HepG2 (cell line): ENCODE data around the gene ZNF764. TPM values are rescaled to one million over a fixed set of nuclear protein-coding genes. Genes with fewer than 3 reads are reported as not detected.
"Not testable (repeated sequence)": the region's sequence is repeated elsewhere in the genome, so short reads cannot be mapped to it uniquely, and the experiment has no call there.

Experiments
- CAMTA2 ChIP-seq: sonication (generic); formaldehyde crosslinking; IDR thresholded peaks from 2 replicates; pipeline ENCODE4 v1.4.0; 2020; ENCODE audit warnings: mild to moderate bottlenecking, missing genetic modification reagents, borderline replicate concordance
- CEBPG ChIP-seq: IDR thresholded peaks from 2 replicates; pipeline ENCODE4 v1.6.1; 2016
- ELF4 ChIP-seq: sonication (generic); formaldehyde crosslinking; IDR thresholded peaks from 2 replicates; pipeline ENCODE4 v1.5.0; 2020; ENCODE audit warnings: missing genetic modification reagents, mild to moderate bottlenecking, moderate library complexity, borderline replicate concordance
- ERF ChIP-seq: IDR thresholded peaks from 2 replicates; pipeline ENCODE4 v1.6.1; 2018; ENCODE audit warnings: missing biosample characterization, missing genetic modification reagents
- GMEB1 ChIP-seq: sonication (generic); formaldehyde crosslinking; IDR thresholded peaks from 2 replicates; pipeline ENCODE4 v1.5.1; 2020; ENCODE audit warnings: missing genetic modification reagents, mild to moderate bottlenecking, borderline replicate concordance
- KDM1A ChIP-seq: IDR thresholded peaks from 2 replicates; pipeline ENCODE4 v1.6.1; 2016; ENCODE audit warnings: missing compliant biosample characterization
- LCORL ChIP-seq, 2 experiments: fragments of 450-650 bp in 1 of 2; sonication (generic) in 1 of 2; formaldehyde crosslinking in 1 of 2; IDR thresholded peaks; 2 replicates each; pipeline versions ENCODE4 v1.5.0 to v1.6.1; 2017 to 2020; ENCODE audit warnings: antibody characterized with exemption in 1 of 2, missing genetic modification reagents in 1 of 2
- MEF2D ChIP-seq: sonication (generic); formaldehyde crosslinking; IDR thresholded peaks from 2 replicates; pipeline ENCODE4 v1.5.1; 2020; ENCODE audit warnings: mild to moderate bottlenecking, missing genetic modification reagents
- MIXL1 ChIP-seq: IDR thresholded peaks from 2 replicates; pipeline ENCODE4 v1.6.1; 2016
- NCOA1 ChIP-seq: sonication (generic); formaldehyde crosslinking; IDR thresholded peaks from 2 replicates; pipeline ENCODE4 v1.9.0; 2021; ENCODE audit warnings: missing genetic modification reagents
- NONO ChIP-seq, 2 experiments: fragments of 450-650 bp in 1 of 2; sonication (generic) in 1 of 2; formaldehyde crosslinking in 1 of 2; IDR thresholded peaks in 1 of 2; conservative IDR thresholded peaks in 1 of 2; 2 replicates each; pipeline versions ENCODE4 v1.6.1 to v1.8.0; 2017 to 2022; ENCODE audit warnings: mild to moderate bottlenecking in 1 of 2, missing genetic modification reagents in 1 of 2, moderate library complexity in 1 of 2
- SOX5 ChIP-seq: IDR thresholded peaks from 2 replicates; pipeline ENCODE4 v1.6.1; 2016; ENCODE audit warnings: borderline replicate concordance
- SPEN ChIP-seq: sonication (generic); formaldehyde crosslinking; IDR thresholded peaks from 2 replicates; pipeline ENCODE4 v1.5.1; 2020; ENCODE audit warnings: low read depth, mild to moderate bottlenecking, missing genetic modification reagents
- YEATS4 ChIP-seq: sonication (generic); formaldehyde crosslinking; IDR thresholded peaks from 2 replicates; pipeline ENCODE4 v1.4.0; 2020; ENCODE audit warnings: missing genetic modification reagents, borderline replicate concordance
- ZFP82 ChIP-seq: sonication (generic); formaldehyde crosslinking; IDR thresholded peaks from 2 replicates; pipeline ENCODE4 v1.5.1; 2020; ENCODE audit warnings: mild to moderate bottlenecking, missing genetic modification reagents, borderline replicate concordance
- ZNF230 ChIP-seq: sonication (generic); formaldehyde crosslinking; IDR thresholded peaks from 2 replicates; pipeline ENCODE4 v1.4.0; 2020; ENCODE audit warnings: mild to moderate bottlenecking, missing genetic modification reagents
- ZNF605 ChIP-seq: sonication (generic); formaldehyde crosslinking; IDR thresholded peaks from 2 replicates; pipeline ENCODE4 v1.8.0; 2022; ENCODE audit warnings: mild to moderate bottlenecking, missing genetic modification reagents
- ZNF710 ChIP-seq: sonication (generic); formaldehyde crosslinking; IDR thresholded peaks from 2 replicates; pipeline ENCODE4 v1.5.0; 2020; ENCODE audit warnings: mild to moderate bottlenecking, missing genetic modification reagents, borderline replicate concordance
- ZNF713 ChIP-seq: sonication (generic); formaldehyde crosslinking; IDR thresholded peaks from 2 replicates; pipeline ENCODE4 v1.4.0; 2020; ENCODE audit warnings: mild to moderate bottlenecking, missing genetic modification reagents
- ZSCAN29 ChIP-seq: sonication (generic); formaldehyde crosslinking; conservative IDR thresholded peaks from 2 replicates; pipeline ENCODE4 v1.4.0; 2020; ENCODE audit warnings: mild to moderate bottlenecking, missing genetic modification reagents
- polyA plus RNA-seq, 8 experiments: library from polyadenylated mRNA; depleted of rRNA in 3 of 8; stranded (reverse) in 7 of 8; unstranded in 1 of 8; fragments of >200 nt; fragmentation: Illumina TruSeq in 4 of 8; extraction: Trizol in 4 of 8; gene quantifications; 2 replicates each; pipeline versions ENCODE4 v1.2.1 to v1.2.3, GENCODE V29; 2011 to 2016; ENCODE audit warnings: low read depth in 4 of 8, missing spikeins in 1 of 8, mixed read lengths in 1 of 8; ENCODE audit not compliant: insufficient read depth in 1 of 8
- total RNA-seq, 5 experiments: library from RNA; depleted of rRNA; stranded (reverse); fragments of >200 nt; fragmentation: Illumina TruSeq; extraction: Trizol; gene quantifications; 2 replicates each; pipeline ENCODE4 v1.2.3, GENCODE V29; 2016; ENCODE audit warnings: low read depth in 1 of 5
- TF ChIP-seq, protein P1 (sequence below): sonication (generic); formaldehyde crosslinking; IDR thresholded peaks from 2 replicates; pipeline ENCODE4 v1.4.0; 2020; ENCODE audit warnings: mild to moderate bottlenecking, missing genetic modification reagents
- TF ChIP-seq, protein P2 (sequence below): sonication (generic); formaldehyde crosslinking; IDR thresholded peaks from 2 replicates; pipeline ENCODE4 v1.5.0; 2020; ENCODE audit warnings: missing genetic modification reagents

Gene ZNF764
- total and polyA plus RNA-seq, 2 of the 13 experiments (the other 11 are each of a cell fraction or from before 2014, with no cell fraction given), result 4.1 to 9.1 TPM

GRCh38 chr16:30540916-30541464 lies 17.2 kb downstream of the ZNF764 start (continued):
- TF ChIP-seq CAMTA2 (CRISPR knock-in tag) (peak; percentile 80), KDM1A (peak; percentile 77), ERF (CRISPR knock-in tag) (peak; percentile 57; the same call in 1 of the 2 replicates), ZNF713 (peak; percentile 28; the same call in 1 of the 2 replicates), NONO (CRISPR knock-in tag; conservative IDR thresholded peaks at IDR 0.05) (peak; percentile 88), SPEN (CRISPR knock-in tag) (peak; percentile 52), ZNF230 (CRISPR knock-in tag) (peak; percentile 89; the same call in 1 of the 2 replicates), LCORL (CRISPR knock-in tag; IDR thresholded peaks at IDR 0.05) (peak; percentile 75), YEATS4 (CRISPR knock-in tag) (peak; percentile 64; the same call in 1 of the 2 replicates), CEBPG (CRISPR knock-in tag) (peak; percentile 73), NCOA1 (CRISPR knock-in tag) (peak; percentile 72; the same call in 1 of the 2 replicates), ZNF605 (CRISPR knock-in tag) (peak; percentile 34; the same call in 1 of the 2 replicates), MEF2D (CRISPR knock-in tag) (peak; percentile 94), SOX5 (CRISPR knock-in tag) (peak; percentile 94), ZSCAN29 (CRISPR knock-in tag) (peak; percentile 86), GMEB1 (CRISPR knock-in tag) (peak; percentile 44; the same call in 1 of the 2 replicates), MIXL1 (peak; percentile 94), ZNF710 (CRISPR knock-in tag) (peak; percentile 77), ZFP82 (CRISPR knock-in tag) (peak; percentile 73; the same call in 1 of the 2 replicates), ELF4 (peak; percentile 72; the same call in 1 of the 2 replicates)
- TF ChIP-seq NONO, LCORL (IDR thresholded peaks at IDR 0.05): not testable (repeated sequence)
- TF ChIP-seq, protein P1, sequence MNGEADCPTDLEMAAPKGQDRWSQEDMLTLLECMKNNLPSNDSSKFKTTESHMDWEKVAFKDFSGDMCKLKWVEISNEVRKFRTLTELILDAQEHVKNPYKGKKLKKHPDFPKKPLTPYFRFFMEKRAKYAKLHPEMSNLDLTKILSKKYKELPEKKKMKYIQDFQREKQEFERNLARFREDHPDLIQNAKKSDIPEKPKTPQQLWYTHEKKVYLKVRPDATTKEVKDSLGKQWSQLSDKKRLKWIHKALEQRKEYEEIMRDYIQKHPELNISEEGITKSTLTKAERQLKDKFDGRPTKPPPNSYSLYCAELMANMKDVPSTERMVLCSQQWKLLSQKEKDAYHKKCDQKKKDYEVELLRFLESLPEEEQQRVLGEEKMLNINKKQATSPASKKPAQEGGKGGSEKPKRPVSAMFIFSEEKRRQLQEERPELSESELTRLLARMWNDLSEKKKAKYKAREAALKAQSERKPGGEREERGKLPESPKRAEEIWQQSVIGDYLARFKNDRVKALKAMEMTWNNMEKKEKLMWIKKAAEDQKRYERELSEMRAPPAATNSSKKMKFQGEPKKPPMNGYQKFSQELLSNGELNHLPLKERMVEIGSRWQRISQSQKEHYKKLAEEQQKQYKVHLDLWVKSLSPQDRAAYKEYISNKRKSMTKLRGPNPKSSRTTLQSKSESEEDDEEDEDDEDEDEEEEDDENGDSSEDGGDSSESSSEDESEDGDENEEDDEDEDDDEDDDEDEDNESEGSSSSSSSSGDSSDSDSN (CRISPR knock-in tag), result 0 out of 2 replicates have a peak, but pooled peaks have one; percentile 20
- TF ChIP-seq, protein P2, sequence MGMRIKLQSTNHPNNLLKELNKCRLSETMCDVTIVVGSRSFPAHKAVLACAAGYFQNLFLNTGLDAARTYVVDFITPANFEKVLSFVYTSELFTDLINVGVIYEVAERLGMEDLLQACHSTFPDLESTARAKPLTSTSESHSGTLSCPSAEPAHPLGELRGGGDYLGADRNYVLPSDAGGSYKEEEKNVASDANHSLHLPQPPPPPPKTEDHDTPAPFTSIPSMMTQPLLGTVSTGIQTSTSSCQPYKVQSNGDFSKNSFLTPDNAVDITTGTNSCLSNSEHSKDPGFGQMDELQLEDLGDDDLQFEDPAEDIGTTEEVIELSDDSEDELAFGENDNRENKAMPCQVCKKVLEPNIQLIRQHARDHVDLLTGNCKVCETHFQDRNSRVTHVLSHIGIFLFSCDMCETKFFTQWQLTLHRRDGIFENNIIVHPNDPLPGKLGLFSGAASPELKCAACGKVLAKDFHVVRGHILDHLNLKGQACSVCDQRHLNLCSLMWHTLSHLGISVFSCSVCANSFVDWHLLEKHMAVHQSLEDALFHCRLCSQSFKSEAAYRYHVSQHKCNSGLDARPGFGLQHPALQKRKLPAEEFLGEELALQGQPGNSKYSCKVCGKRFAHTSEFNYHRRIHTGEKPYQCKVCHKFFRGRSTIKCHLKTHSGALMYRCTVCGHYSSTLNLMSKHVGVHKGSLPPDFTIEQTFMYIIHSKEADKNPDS (CRISPR knock-in tag), result peak; percentile 77
